Tibial nerve (tissue), 4 donors: ENCODE measurements around the gene PKLR.

Source experiments
- CTCF ChIP-seq, 5 experiments: fragments of 200-600 bp in 3 of 5; fragments of 450-650 bp in 2 of 5; sonication (generic) in 3 of 5; IDR thresholded peaks; one replicate each; pipeline ENCODE4 v1.5.1; 2016 to 2019; ENCODE audit warnings: antibody characterized with exemption in 5 of 5, mild to moderate bottlenecking in 3 of 5, moderate library complexity in 2 of 5
- EP300 ChIP-seq, 2 donors: sonication (generic); formaldehyde crosslinking; IDR thresholded peaks; one replicate each; pipeline ENCODE4 v1.6.1; 2017; ENCODE audit warnings: antibody characterized with exemption in 2 of 2, mild to moderate bottlenecking in 1 of 2
- POLR2A ChIP-seq, 2 donors: fragments of 450-650 bp; IDR thresholded peaks; one replicate each; pipeline ENCODE4 v1.6.1; 2017; ENCODE audit warnings: antibody characterized with exemption in 2 of 2, mild to moderate bottlenecking in 2 of 2, moderate library complexity in 2 of 2

- TF ChIP-seq POLR2A (IDR thresholded peaks at IDR 0.05), result no peak
- no peak for TF ChIP-seq CTCF (IDR thresholded peaks at IDR 0.05)
- no peak for TF ChIP-seq EP300 (IDR thresholded peaks at IDR 0.05)
These were observed 47.4 kb downstream of the PKLR start for GRCh38 chr1:155253797-155254196.
